Activated CD8-positive, alpha-beta memory T cell treated with anti-CD3 and anti-CD28 coated beads for 36 hours (primary cell): ENCODE results near the gene FAM81B. TPM values are rescaled to one million over a fixed set of nuclear protein-coding genes. Genes with fewer than 3 reads are reported as not detected.
"Not testable (repeated sequence)": the region's sequence is repeated elsewhere in the genome, so short reads cannot be mapped to it uniquely, and the experiment has no call there.

ENCODE experiments used
- CTCF ChIA-PET: fragments of 350-600 bp; sonication (Branson Sonifier 250); formaldehyde crosslinking; loops from one replicate; lab custom pipeline; 2021; ENCODE audit warnings: antibody characterized with exemption; lab: Charles Lee
- POLR2A ChIA-PET: fragments of 350-600 bp; sonication (Branson Sonifier 250); formaldehyde crosslinking; loops from one replicate; lab custom pipeline; 2021; ENCODE audit warnings: antibody characterized with exemption; lab: Charles Lee
- total RNA-seq, 2 experiments: library from RNA; stranded (reverse); gene quantifications; one replicate each; pipeline ENCODE4 v1.2.3, GENCODE V29; 2021

Gene FAM81B, protein sequence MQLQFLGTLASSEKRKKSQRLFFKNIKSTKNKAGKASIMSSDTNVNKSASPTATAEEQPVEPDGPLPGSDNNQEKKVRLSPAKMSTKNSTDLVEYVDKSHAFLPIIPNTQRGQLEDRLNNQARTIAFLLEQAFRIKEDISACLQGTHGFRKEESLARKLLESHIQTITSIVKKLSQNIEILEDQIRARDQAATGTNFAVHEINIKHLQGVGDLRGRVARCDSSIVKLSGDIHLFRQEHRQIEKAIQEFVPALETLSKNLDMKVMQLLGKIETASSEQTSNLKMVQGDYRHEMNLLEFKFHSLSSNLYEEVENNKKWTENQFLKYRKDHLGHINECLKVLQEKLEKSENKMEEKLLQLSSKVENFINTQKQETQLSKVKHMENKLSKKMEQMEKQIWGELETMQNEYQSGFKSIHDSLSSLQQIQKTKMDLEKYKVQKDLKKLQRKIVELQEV
- total RNA-seq, result not detected

DNA sequence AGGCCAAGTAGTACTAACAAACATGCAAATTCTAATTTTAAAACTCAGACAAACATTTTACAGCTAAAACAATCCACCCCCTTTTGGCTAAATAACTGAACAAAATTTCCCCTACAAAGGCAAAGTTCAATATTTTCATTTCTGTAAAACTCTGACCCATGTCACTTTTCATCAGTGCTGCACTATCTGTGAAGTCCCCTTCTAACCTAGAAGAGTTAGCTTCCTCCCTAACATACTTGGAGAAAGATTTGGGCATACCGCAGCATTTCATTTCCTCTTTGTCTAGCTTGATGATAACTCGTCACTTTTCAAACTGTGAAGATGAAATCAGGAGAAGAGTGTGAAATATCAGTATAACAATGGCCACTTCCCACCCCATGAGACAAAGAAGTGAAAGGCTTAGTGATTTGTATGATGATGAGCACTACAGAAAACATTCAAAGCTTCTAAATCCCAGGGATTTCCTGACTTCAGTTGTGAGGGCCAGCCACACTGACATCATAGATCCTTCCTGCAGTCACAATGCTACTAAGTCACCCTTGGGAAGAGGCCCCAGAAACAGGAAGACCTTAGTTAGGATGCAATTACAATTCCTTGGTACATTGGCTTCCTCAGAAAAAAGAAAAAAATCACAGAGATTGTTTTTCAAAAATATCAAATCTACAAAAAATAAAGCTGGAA, at the start of gene FAM81B:
Gene FAM81B, plus strand, starts transcription at position 555 of the 681 bp plus-strand sequence. Its CDS starts 24 bp downstream, at position 579.
- CTCF ChIA-PET, result no interaction called here
- POLR2A ChIA-PET, result no interaction called here

DNA sequence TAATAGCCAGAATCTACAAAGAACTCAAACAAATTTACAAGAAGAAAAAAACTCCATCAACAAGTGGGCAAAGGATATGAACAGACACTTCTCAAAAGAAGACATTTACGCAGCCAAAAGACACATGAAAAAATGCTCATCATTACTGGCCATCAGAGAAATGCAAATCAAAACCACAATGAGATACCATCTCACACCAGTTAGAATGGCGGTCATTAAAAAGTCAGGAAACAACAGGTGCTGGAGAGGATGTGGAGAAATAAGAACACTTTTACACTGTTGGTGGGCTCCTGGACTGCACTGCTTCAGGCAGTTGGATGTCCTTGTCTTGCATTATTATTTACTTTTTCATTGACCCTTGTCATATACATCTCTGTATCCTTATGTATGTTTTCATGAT, 49.7 kb upstream of the FAM81B start:
- POLR2A ChIA-PET, CTCF ChIA-PET: not testable (repeated sequence)

GRCh38 chr5:95347506-95348120, 43.6 kb upstream of the FAM81B start:
- CTCF ChIA-PET, result no interaction called here
- POLR2A ChIA-PET, result no interaction called here

DNA sequence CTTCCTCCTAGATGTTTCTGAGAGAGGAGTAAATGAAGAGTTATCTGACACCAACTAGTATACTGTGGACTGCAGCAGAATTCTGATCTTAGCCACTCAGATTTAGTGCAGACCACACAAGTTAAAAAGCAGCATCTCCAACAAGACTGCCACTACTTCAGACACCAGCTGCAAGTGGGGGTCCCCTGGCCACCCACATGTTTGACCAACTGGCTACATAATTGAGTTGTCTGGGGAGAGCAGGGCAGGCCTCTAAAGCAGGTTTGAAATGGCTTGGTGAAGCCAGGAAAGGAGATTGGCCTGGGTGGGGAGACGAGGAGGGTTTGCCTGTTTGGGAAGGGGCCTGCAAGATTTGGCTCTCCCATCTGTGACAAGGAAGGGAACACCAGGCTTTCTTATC, 40.5 kb upstream of the FAM81B start:
- ChIA-PET POLR2A (no interaction called here), CTCF (no interaction called here)

DNA sequence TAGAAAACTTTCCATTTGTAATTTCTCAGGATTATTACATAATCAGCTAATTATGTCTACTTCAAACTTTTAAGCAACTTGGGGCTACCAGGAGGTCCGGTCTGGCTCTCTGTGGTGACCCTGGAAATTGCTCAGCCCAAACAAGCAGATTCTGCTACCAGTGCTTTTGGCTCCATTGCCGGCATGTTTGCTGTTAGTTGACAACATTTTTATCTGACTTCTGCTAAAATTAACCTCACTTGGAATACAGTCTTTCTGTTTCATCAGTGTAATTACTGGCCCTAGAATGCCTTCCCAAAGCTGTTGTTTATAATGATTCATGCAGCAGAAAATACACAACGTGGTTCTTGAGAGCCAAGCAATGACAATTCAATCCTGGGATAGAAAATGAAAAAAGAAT, 38.5 kb upstream of the FAM81B start:
- POLR2A ChIA-PET, result no interaction called here
- CTCF ChIA-PET, result no interaction called here

DNA sequence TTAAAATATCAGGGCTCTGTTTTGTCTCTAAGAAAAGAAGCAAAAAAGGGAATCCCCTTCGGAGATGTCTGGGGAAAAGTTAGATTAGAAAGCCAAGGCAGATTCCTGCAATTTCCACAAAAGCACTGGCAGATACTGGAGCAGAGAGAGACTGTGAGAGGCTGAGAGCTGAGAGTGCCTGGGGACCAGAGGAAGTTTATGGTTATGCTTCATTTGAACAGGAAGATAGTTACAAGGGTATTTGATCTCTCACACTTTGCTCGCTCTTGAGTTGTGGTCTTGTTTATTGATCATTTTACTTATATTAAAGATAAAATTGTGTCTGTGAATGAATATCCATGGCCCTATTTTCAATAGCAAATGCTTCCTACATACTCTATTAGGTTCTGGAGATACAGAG, 32.8 kb upstream of the FAM81B start:
- ChIA-PET CTCF (no interaction called here), POLR2A (no interaction called here)

- CTCF ChIA-PET, result no interaction called here
- POLR2A ChIA-PET, result no interaction called here
Measured at GRCh38 chr5:95358848-95359247, 32.3 kb upstream of the FAM81B start.

- POLR2A ChIA-PET, result not testable (repeated sequence)
Measured at GRCh38 chr5:95360667-95361066, 30.5 kb upstream of the FAM81B start.

GRCh38 chr5:95365302-95366095, 25.7 kb upstream of the FAM81B start:
- POLR2A ChIA-PET, result no interaction called here
- CTCF ChIA-PET, result no interaction called here

More at GRCh38 chr5:95360667-95361066, 30.5 kb upstream of the FAM81B start:
- CTCF ChIA-PET, result not testable (repeated sequence)

GRCh38 chr5:95369782-95370181, 21.4 kb upstream of the FAM81B start:
- ChIA-PET CTCF (no interaction called here), POLR2A (no interaction called here)

- POLR2A ChIA-PET, result no interaction called here
Measured at GRCh38 chr5:95374061-95374460, 17.1 kb upstream of the FAM81B start.

GRCh38 chr5:95375591-95375990, 15.6 kb upstream of the FAM81B start:
- ChIA-PET POLR2A (interaction anchor here (0.6 kb wide), 1 partner anchor 11 kb away, joined by 3 read pairs; no protein-coding TSS in a partner anchor), CTCF (no interaction called here)

More at GRCh38 chr5:95374061-95374460, 17.1 kb upstream of the FAM81B start:
- CTCF ChIA-PET, result no interaction called here

GRCh38 chr5:95379133-95379532, 12.0 kb upstream of the FAM81B start:
- CTCF ChIA-PET, result no interaction called here
- POLR2A ChIA-PET, result no interaction called here

DNA sequence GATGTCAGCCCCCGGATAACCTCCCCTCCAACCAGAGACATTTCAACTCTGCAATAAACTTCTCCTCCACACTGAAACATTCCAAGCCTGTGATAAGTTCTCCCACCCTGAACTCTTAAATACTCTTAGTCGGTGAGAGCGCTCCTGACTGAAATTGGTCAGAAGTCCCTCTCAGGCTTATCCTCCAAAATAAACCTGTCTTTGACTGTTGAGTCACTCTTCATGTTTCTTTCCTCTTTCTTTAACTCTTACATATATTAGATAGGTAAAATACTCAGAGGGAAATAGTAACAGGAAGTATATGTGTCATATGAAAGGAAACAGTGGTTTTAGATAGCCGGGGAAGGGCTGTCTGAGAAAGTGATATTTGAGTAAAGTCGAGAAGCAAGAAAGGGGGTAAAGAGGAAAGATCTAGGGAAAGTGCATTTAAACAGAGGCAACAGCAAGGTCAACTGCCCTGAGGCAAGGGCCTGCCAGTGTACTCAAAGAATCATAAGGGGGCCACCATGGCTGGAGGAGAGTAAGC, 11.0 kb upstream of the FAM81B start:
- ChIA-PET POLR2A (no interaction called here), CTCF (no interaction called here)

- POLR2A ChIA-PET, result no interaction called here
- CTCF ChIA-PET, result no interaction called here
Measured at GRCh38 chr5:95382801-95383200, 8.4 kb upstream of the FAM81B start.

- ChIA-PET CTCF (no interaction called here), POLR2A (no interaction called here)
Measured at GRCh38 chr5:95384485-95385213, 6.5 kb upstream of the FAM81B start.

GRCh38 chr5:95385334-95385733, 5.8 kb upstream of the FAM81B start:
- POLR2A ChIA-PET, result no interaction called here
- CTCF ChIA-PET, result no interaction called here

GRCh38 chr5:95391965-95392364, 799 bp downstream of the FAM81B start:
- POLR2A ChIA-PET, CTCF ChIA-PET: not testable (repeated sequence)
